Natural killer cell (primary cell): ENCODE results near the gene TMEM229A. TPM values are rescaled to one million over a fixed set of nuclear protein-coding genes. Genes with fewer than 3 reads are reported as not detected.

ENCODE experiments used
- ATAC-seq, 3 donors: fragments of 150-1000 bp in 2 of 3; fragments of 200-7000 bp in 1 of 3; cut with Tn5 transposase; 1 replicate in 1 of 3; 2 replicates in 2 of 3; pipeline ENCODE4 v1.10.0; 2021; ENCODE audit warnings: mild to moderate bottlenecking in 2 of 3, moderate library complexity in 2 of 3
- DNase-seq, 2 donors: peaks; one replicate each; pipeline versions ENCODE4 v3.0.0 to v3.0.0-alpha.2; 2013 to 2021; ENCODE audit warnings: mixed read lengths in 1 of 2
- H3K27ac ChIP-seq: one replicate; pipeline ENCODE4 v1.5.1; 2013; ENCODE audit warnings: mild to moderate bottlenecking, low read length
- H3K27me3 ChIP-seq: one replicate; pipeline ENCODE4 v1.6.1; 2013; ENCODE audit warnings: low read length; ENCODE audit not compliant: control insufficient read depth, insufficient read depth
- H3K36me3 ChIP-seq: one replicate; pipeline ENCODE4 v1.6.1; 2013; ENCODE audit warnings: low read length; ENCODE audit not compliant: control insufficient read depth, insufficient read depth
- H3K4me1 ChIP-seq: one replicate; pipeline ENCODE4 v1.6.1; 2013; ENCODE audit warnings: low read length; ENCODE audit not compliant: control insufficient read depth, insufficient read depth
- H3K4me3 ChIP-seq: one replicate; pipeline ENCODE4 v1.5.1; 2013; ENCODE audit warnings: low read length
- H3K9me3 ChIP-seq: one replicate; pipeline ENCODE4 v1.6.1; 2013; ENCODE audit warnings: low read length; ENCODE audit not compliant: control insufficient read depth, insufficient read depth
- H3K27ac Mint-ChIP-seq, 2 donors: one replicate each; pipeline ENCODE4 v1.8.0; 2022; ENCODE audit warnings: mild to moderate bottlenecking in 2 of 2, mixed read lengths in 2 of 2, moderate library complexity in 1 of 2
- H3K27me3 Mint-ChIP-seq, 2 donors: one replicate each; pipeline ENCODE4 v1.8.0; 2022; ENCODE audit warnings: low read depth in 2 of 2, mixed read lengths in 2 of 2
- H3K36me3 Mint-ChIP-seq: one replicate; pipeline ENCODE4 v1.8.0; 2022; ENCODE audit warnings: mixed read lengths
- H3K4me1 Mint-ChIP-seq, 2 donors: one replicate each; pipeline ENCODE4 v1.8.0; 2022; ENCODE audit warnings: mixed read lengths in 2 of 2
- H3K4me3 Mint-ChIP-seq: one replicate; pipeline ENCODE4 v1.8.0; 2022; ENCODE audit warnings: mild to moderate bottlenecking, moderate library complexity, mixed read lengths
- H3K9me3 Mint-ChIP-seq, 2 donors: one replicate each; pipeline ENCODE4 v1.8.0; 2022; ENCODE audit warnings: mixed read lengths in 2 of 2
- CTCF ChIP-seq: fragments of 200-600 bp; IDR thresholded peaks from one replicate; pipeline ENCODE4 v1.8.0; 2022; ENCODE audit warnings: antibody characterized with exemption
- WGBS: methylation state at CpG from one replicate; pipeline ENCODE4 v1.1.7; 2013; ENCODE audit warnings: missing lambda C conversion rate; ENCODE audit not compliant: insufficient coverage; 5-methylcytosine and 5-hydroxymethylcytosine counted together
- intact Hi-C: fragments of 100-400 bp; cut with micrococcal nuclease; formaldehyde crosslinking; loops from one replicate; pipeline ENCODE4 v1.14.2; 2022
- total RNA-seq, 4 donors: library from RNA; stranded (reverse); fragments of 120-200 nt in 1 of 4; gene quantifications; one replicate each; pipeline versions ENCODE4 v1.2.3 to v1.2.4, GENCODE V29; 2013 to 2022

TMEM229A gene
- total RNA-seq, 3 donors from 2014 or later (not counting 1 experiment from before 2014, with no cell fraction given), result not detected

GRCh38 chr7:124062171-124062570 is 29.3 kb upstream of the TMEM229A start:
- no peaks in the 10 kb centered on the region for H3K4me1 Mint-ChIP-seq
- no peak overlapping the region for H3K27ac ChIP-seq
- intact Hi-C loops, result no loop called here
- H3K36me3 Mint-ChIP-seq, result no peaks in the 10 kb centered on the region
- no peak for TF ChIP-seq CTCF
- peaks cover 5 to 9% of the 10 kb centered on the region in 2 donors for H3K9me3 Mint-ChIP-seq
- no peak overlapping the region for H3K4me3 ChIP-seq
- no peaks in the 10 kb centered on the region for H3K9me3 ChIP-seq
- no peaks in the 10 kb centered on the region for H3K4me1 ChIP-seq
- no peaks in the 10 kb centered on the region for H3K27me3 ChIP-seq
- no peak overlapping the region for H3K27ac Mint-ChIP-seq
- no peak for DNase-seq
- H3K36me3 ChIP-seq, result no peaks in the 10 kb centered on the region
- H3K4me3 Mint-ChIP-seq, result no peak overlapping the region
- H3K27me3 Mint-ChIP-seq, result no peaks in the 10 kb centered on the region
- no peak for ATAC-seq
- WGBS, result 60% methylated on average over 1 of the region's 1 CpG

GRCh38 chr7:124060528-124060927 is 27.7 kb upstream of the TMEM229A start:
- H3K4me1 Mint-ChIP-seq, result no peaks in the 10 kb centered on the region
- no peak for TF ChIP-seq CTCF
- DNase-seq, result no peak
- H3K4me1 ChIP-seq, result no peaks in the 10 kb centered on the region
- H3K4me3 Mint-ChIP-seq, result no peak overlapping the region
- no peak overlapping the region for H3K27ac Mint-ChIP-seq
- H3K36me3 ChIP-seq, result no peaks in the 10 kb centered on the region
- no peaks in the 10 kb centered on the region for H3K36me3 Mint-ChIP-seq
- no peaks in the 10 kb centered on the region for H3K9me3 ChIP-seq
- no peak overlapping the region for H3K4me3 ChIP-seq
- 90% methylated on average over 1 of the region's 2 CpGs for WGBS
- ATAC-seq, result no peak
- no peaks in the 10 kb centered on the region for H3K27me3 Mint-ChIP-seq
- H3K27me3 ChIP-seq, result no peaks in the 10 kb centered on the region
- intact Hi-C loops, result no loop called here
- H3K27ac ChIP-seq, result no peak overlapping the region
- H3K9me3 Mint-ChIP-seq, result peaks cover 4 to 6% of the 10 kb centered on the region in 2 donors

- H3K27me3 Mint-ChIP-seq, result no peaks in the 10 kb centered on the region
- H3K4me3 Mint-ChIP-seq, result no peak overlapping the region
Measured at GRCh38 chr7:124059375-124059774, 26.5 kb upstream of the TMEM229A start.

More at GRCh38 chr7:124059375-124059774, 26.5 kb upstream of the TMEM229A start:
- H3K4me3 ChIP-seq, result no peak overlapping the region
- no peaks in the 10 kb centered on the region for H3K4me1 Mint-ChIP-seq
- H3K9me3 Mint-ChIP-seq, result peaks cover 4 to 6% of the 10 kb centered on the region in 2 donors
- H3K27ac Mint-ChIP-seq, result no peak overlapping the region
- no peaks in the 10 kb centered on the region for H3K9me3 ChIP-seq
- intact Hi-C loops, result no loop called here
- H3K27me3 ChIP-seq, result no peaks in the 10 kb centered on the region
- no peaks in the 10 kb centered on the region for H3K36me3 Mint-ChIP-seq
- H3K36me3 ChIP-seq, result no peaks in the 10 kb centered on the region
- DNase-seq (no peak), ATAC-seq (no peak)
- no peak overlapping the region for H3K27ac ChIP-seq
- WGBS, result 76% methylated on average over 4 of the region's 4 CpGs
- H3K4me1 ChIP-seq, result no peaks in the 10 kb centered on the region
- no peak for TF ChIP-seq CTCF
